ENCODE data around the gene MOXD1. TPM values are rescaled to one million over a fixed set of nuclear protein-coding genes. Genes with fewer than 3 reads are reported as not detected.

Gene MOXD1
- total RNA-seq, 1 donor from 2014 or later, result 8.0 TPM

- TF ChIP-seq, protein P1, sequence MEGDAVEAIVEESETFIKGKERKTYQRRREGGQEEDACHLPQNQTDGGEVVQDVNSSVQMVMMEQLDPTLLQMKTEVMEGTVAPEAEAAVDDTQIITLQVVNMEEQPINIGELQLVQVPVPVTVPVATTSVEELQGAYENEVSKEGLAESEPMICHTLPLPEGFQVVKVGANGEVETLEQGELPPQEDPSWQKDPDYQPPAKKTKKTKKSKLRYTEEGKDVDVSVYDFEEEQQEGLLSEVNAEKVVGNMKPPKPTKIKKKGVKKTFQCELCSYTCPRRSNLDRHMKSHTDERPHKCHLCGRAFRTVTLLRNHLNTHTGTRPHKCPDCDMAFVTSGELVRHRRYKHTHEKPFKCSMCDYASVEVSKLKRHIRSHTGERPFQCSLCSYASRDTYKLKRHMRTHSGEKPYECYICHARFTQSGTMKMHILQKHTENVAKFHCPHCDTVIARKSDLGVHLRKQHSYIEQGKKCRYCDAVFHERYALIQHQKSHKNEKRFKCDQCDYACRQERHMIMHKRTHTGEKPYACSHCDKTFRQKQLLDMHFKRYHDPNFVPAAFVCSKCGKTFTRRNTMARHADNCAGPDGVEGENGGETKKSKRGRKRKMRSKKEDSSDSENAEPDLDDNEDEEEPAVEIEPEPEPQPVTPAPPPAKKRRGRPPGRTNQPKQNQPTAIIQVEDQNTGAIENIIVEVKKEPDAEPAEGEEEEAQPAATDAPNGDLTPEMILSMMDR (IDR thresholded peaks at IDR 0.05), result no peak
- H3K27me3 Mint-ChIP-seq (ENCODE audit: unreplicated experiment), result no peaks in the 10 kb centered on the region
- no peak for DNase-seq (ENCODE audit: extremely low spot score, unreplicated experiment)
- H3K4me1 Mint-ChIP-seq (ENCODE audit: unreplicated experiment), result peaks cover 15% of the 10 kb centered on the region
- no peak overlapping the region for H3K4me3 Mint-ChIP-seq (ENCODE audit: unreplicated experiment)
- no peaks in the 10 kb centered on the region for H3K9me3 Mint-ChIP-seq (ENCODE audit: unreplicated experiment)
- H3K27ac Mint-ChIP-seq (ENCODE audit: unreplicated experiment), result no peak overlapping the region
- H3K36me3 Mint-ChIP-seq (ENCODE audit: unreplicated experiment), result no peaks in the 10 kb centered on the region
Measured at GRCh38 chr6:132256457-132256856, 144.8 kb downstream of the MOXD1 start.

DNA sequence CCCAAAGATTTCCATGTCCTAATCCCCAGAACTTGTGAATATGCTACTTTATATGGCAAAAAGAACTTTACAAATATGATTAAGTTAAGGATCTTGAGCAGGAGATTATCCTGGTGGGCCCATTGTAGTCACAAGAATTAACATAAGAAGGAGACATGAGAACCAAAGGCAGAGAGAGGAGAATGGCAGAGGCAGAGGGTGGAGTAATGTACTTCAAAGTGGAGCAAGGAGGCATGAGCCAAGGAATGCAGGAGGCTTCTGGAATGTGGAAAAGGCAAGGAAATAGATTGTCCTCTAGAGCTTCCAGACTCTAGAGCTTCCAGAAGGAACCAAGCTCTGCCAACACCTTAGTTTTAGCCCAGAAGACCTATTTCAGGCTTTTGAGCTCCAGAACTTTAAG lies 147.4 kb downstream of the MOXD1 start:
- no peaks in the 10 kb centered on the region for H3K27me3 Mint-ChIP-seq (ENCODE audit: unreplicated experiment)
- H3K4me1 Mint-ChIP-seq (ENCODE audit: unreplicated experiment), result peaks cover 11% of the 10 kb centered on the region
- no peak overlapping the region for H3K27ac Mint-ChIP-seq (ENCODE audit: unreplicated experiment)
- TF ChIP-seq, protein P1 (IDR thresholded peaks at IDR 0.05), result no peak
- no peaks in the 10 kb centered on the region for H3K36me3 Mint-ChIP-seq (ENCODE audit: unreplicated experiment)
- no peak overlapping the region for H3K4me3 Mint-ChIP-seq (ENCODE audit: unreplicated experiment)
- DNase-seq (ENCODE audit: extremely low spot score, unreplicated experiment), result no peak
- no peaks in the 10 kb centered on the region for H3K9me3 Mint-ChIP-seq (ENCODE audit: unreplicated experiment)

DNA sequence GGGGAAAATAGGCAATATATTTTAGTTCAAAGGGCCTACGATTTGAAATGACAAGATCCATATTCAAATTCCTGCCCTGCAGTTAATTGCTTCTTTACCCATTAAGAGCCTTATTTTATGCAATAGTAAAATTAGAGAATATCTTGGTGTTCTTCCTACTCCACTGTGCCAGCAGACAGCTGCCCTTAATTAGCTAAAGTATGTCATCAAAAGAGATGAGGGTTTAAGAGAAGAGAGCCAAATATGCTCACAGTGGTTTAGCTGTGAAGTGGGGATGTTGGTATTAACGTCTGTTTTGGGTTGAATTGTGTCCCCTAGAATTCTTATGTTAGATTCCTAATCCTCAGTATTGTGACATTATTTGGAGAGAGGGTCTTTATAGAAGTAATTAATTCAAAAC lies 148.1 kb downstream of the MOXD1 start:
- no peaks in the 10 kb centered on the region for H3K9me3 Mint-ChIP-seq (ENCODE audit: unreplicated experiment)
- no peaks in the 10 kb centered on the region for H3K36me3 Mint-ChIP-seq (ENCODE audit: unreplicated experiment)
- TF ChIP-seq, protein P1 (IDR thresholded peaks at IDR 0.05), result no peak
- no peaks in the 10 kb centered on the region for H3K27me3 Mint-ChIP-seq (ENCODE audit: unreplicated experiment)
- no peak for DNase-seq (ENCODE audit: extremely low spot score, unreplicated experiment)
- peaks cover 4% of the 10 kb centered on the region for H3K4me1 Mint-ChIP-seq (ENCODE audit: unreplicated experiment)
- no peak overlapping the region for H3K27ac Mint-ChIP-seq (ENCODE audit: unreplicated experiment)
- no peak overlapping the region for H3K4me3 Mint-ChIP-seq (ENCODE audit: unreplicated experiment)

DNA sequence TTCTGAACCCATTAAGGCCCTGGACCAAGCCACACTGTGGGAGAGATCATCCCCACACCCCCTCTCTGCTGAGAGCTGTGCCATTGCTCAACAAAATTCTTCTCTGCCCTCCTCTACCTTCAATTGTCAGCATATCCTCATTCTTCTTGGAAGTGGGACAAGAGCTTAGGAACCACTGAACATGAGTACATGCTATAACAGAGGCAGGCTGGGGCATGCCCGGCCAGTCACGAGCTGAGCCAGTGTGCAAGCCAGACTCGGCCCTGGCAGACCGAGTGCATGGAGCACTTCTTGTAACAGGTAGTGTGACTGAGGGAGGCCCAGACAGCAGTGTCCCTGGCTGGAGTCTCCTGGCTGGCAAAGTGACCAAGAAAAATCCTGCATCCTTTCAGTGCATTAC lies 149.2 kb downstream of the MOXD1 start:
- no peak overlapping the region for H3K4me3 Mint-ChIP-seq (ENCODE audit: unreplicated experiment)
- DNase-seq (ENCODE audit: extremely low spot score, unreplicated experiment), result no peak
- no peaks in the 10 kb centered on the region for H3K9me3 Mint-ChIP-seq (ENCODE audit: unreplicated experiment)
- H3K36me3 Mint-ChIP-seq (ENCODE audit: unreplicated experiment), result no peaks in the 10 kb centered on the region
- H3K27ac Mint-ChIP-seq (ENCODE audit: unreplicated experiment), result no peak overlapping the region
- H3K4me1 Mint-ChIP-seq (ENCODE audit: unreplicated experiment), result peaks cover 4% of the 10 kb centered on the region
- H3K27me3 Mint-ChIP-seq (ENCODE audit: unreplicated experiment), result no peaks in the 10 kb centered on the region
- TF ChIP-seq, protein P1 (IDR thresholded peaks at IDR 0.05), result no peak

DNA sequence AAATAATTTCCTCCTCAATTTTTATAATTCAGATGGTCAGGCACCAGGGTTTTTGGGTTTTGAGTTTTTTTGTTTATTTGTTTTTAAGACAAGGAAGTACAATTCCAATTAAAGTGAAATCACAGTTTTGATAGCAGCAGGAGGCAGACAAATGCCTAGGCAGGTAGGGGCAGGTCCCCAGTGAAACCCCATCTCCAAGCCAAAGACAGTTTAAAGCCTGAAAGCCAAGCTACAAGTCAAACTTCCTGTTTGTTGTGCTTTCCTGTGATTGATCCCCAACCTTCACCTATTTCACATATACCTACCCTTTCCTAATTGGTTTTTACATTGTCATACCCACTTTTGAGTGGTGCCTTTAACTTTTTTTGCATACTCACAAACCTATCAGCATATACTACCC lies 149.6 kb downstream of the MOXD1 start:
- TF ChIP-seq, protein P1 (IDR thresholded peaks at IDR 0.05), result no peak
- Mint-ChIP-seq H3K27ac (ENCODE audit: unreplicated experiment) (no peak overlapping the region), H3K9me3 (ENCODE audit: unreplicated experiment) (no peaks in the 10 kb centered on the region), H3K4me1 (ENCODE audit: unreplicated experiment) (peaks cover 4% of the 10 kb centered on the region), H3K4me3 (ENCODE audit: unreplicated experiment) (no peak overlapping the region), H3K36me3 (ENCODE audit: unreplicated experiment) (no peaks in the 10 kb centered on the region), H3K27me3 (ENCODE audit: unreplicated experiment) (no peaks in the 10 kb centered on the region)
- DNase-seq (ENCODE audit: extremely low spot score, unreplicated experiment), result no peak
